GM18867 (cell line): ENCODE data around the gene MYO5B.

Source experiments
- ATAC-seq: cut with Tn5 transposase; IDR thresholded peaks from one replicate; pipeline ENCODE4 v1.9.1; 2021; ENCODE audit warnings: mild to moderate bottlenecking, moderate library complexity; ENCODE audit not compliant: unreplicated experiment

MYO5B gene

DNA sequence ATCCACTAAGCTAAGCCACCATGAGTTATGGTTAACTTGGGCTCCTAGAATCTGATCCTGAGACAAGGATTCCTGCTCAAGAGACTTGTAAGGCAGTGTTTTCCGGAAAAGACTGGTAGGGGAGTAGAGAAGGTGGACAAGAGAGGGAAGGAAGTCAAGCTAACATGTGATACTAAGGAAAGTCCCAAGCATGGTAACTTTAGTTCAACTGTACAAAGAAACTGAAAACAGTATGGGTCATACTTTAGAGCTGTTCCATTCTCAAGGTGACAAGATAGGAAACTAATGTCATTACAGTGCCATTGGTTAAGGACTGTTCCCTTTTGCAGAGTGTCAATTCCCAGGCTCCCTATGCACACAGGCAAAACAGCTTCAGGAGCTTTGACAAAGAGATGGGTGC, 5.8 kb downstream of the MYO5B start:
- ATAC-seq, result no peak

DNA sequence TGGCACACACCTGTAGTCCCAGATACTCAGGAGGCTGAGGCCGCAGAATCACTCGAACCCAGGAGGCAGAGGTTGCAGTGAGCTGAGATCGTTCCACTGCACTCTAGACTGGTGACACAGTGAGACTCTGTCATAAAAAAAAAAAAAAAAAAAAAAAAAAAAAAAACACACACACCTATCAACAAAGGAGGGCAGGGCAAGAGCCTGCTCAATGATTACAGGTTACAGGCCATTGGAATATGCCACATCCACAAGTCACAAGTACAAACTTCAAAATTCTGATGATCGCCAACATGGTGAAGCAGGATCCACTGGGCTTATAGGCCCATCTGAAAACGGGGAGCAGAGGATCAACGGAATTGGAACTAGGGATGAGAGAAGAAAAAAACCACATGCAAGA, 6.3 kb downstream of the MYO5B start:
- no peak for ATAC-seq

DNA sequence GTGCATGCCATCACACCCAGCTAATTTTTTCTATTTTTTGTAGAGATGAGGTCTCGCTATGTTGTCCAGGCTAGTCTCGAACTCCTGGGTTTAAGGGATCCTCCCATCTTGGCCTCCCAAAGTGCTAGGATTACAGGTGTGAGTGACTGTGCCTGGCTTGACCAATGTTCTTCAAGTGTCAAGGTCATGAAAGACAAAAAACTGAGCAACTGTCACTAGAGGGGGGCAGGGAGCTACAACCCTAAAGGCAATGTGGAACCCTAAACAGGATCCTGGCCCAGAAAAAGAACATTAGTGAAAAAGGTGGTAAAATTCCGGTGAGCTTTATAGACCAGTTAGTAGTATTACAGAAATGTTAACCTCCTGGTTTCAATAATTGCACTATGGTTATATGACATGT, 7.3 kb downstream of the MYO5B start:
- no peak for ATAC-seq

DNA sequence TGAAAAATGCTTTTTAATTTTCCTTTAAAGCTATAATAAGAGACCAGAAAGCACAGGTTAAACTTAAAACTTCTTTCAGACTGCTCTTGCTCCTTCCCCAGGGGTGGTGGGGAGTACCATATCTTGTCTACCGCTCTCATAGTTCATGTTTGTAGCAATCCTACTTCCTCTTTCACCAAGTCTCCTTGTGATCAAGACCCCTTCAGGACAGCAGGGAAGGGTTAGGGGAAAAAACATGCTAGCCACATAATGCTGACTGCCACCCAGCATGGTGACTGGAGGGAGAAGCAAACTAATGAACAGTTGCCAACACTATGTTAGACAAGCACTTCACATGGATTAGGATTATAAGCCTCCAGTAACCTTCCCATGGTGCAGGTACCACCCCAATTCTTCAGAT, 8.6 kb downstream of the MYO5B start:
- ATAC-seq, result no peak

DNA sequence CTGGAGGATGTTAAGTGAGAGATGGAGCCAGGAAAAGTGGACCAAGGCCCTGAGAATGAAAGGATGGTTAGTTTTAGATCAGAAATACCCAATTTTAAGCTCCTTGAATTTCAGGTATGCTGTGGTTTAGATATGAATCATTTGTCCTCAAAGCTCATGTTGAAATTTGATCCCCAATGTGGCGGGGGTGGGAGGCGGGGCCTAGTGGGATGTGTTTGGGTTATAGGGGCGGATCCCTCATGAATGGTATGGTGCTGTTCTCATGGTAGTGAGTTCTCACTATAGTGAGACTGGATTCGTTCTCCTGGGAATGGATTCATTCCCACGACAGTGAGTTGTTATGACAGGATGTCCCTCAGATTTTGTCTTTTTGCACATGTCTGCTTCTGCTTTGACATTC, 11.4 kb downstream of the MYO5B start:
- ATAC-seq, result no peak

DNA sequence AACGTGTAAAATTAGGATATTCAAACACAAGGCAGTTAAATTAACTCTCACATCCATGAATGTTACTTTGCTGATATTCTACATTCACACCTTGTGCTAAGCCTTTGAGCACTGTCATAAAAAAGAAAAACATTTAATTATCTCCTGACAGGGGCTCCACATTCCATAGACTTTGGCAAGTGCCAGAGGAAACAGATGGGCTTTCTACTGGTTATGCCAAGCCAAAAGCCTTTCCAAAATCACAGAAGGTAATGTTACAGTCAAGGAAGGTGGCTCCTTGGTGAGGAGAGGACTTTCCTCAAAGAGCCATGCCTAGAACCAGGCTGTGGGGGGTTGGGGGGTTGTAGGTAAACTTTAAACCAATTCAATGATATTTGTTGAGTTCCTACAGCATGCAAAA, 12.4 kb downstream of the MYO5B start:
- ATAC-seq, result no peak

DNA sequence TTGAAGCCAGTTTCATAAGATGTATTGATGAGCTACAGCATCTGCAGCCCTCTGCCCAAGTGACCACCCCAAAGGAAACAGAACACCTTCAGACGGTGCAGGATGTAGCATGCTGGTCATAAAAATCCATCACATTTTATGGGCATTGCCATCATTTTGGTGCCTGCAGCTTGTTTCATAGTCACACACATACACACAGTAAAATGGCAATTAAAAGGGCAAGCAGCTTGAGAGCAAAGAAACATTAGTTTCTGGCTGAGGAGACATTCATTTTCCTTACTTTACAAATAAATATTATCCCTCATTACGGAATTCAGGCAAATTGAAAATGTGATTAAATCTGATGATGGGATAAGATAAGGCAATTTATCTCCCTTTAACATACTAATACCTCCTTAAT, 13.4 kb downstream of the MYO5B start:
- ATAC-seq, result no peak

DNA sequence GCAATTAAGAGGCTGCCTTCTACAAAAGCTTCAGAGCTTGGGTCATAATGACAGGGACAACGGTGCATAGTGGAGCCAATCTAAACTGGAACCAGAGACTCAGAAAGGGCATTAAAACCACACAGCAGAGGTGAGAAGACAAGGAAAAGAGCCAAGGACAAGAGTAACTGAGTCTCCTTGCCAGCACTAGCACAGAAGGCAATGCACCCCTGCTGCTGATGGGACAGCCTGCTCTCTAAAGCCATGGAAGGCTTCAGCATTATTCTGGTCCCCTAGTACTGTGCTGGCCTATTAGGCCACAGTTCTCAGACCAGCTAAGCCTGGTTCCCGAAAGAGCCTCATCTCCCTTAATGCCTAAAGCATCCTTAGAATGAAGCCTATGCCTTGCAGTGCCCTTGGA, 15.5 kb downstream of the MYO5B start:
- ATAC-seq, result no peak

DNA sequence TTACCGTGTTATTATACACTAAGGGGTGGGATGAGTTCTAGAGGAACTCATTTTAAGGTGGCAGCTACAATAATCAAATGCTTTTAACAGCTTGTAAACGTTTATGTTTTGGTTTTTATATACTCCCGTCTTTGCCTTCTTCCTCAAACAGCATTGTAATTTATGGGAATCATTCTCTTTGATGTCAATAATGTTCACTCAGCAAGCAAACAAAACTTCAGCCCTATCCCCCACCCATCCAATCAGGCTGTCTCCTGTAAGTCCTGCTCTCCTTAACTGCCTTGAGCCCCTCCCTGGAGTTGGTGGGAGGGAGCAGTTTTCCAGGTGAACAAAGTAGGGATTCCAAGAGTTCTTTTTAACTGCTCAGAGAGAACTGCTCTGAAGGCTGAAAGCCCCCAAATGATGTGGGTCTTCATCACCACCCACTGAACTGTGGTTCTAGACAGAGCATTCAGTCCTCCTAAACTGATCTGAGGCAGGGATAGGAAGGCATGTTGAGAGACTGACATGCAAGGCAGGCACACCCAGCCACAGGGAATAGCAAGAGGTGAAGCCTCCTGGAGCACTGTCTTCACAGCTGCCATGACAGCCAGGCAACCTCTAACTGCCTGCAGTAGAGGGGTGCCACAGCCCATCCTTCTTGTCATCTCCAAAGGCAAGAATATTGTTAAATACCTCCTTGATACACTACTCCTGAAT, 17.5 kb downstream of the MYO5B start:
- ATAC-seq, result no peak

DNA sequence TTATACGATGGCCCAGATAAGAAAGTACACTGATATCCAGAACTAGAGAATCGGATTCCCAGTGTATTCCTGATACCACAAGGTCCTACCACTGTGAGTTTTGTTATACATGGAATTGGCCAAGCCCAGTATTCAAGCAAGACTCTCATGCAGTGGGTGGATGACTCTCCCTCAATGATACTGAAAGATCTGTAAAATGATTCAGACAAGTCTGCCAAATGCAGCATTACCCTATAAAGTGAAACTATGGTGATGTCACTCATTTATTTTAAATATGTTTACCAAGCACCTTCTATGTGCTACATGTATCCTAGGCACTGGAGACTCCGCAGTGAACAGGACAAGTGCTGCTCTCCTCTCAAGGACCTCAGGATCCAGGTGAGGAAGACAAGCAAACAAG, 22.6 kb downstream of the MYO5B start:
- ATAC-seq, result no peak

DNA sequence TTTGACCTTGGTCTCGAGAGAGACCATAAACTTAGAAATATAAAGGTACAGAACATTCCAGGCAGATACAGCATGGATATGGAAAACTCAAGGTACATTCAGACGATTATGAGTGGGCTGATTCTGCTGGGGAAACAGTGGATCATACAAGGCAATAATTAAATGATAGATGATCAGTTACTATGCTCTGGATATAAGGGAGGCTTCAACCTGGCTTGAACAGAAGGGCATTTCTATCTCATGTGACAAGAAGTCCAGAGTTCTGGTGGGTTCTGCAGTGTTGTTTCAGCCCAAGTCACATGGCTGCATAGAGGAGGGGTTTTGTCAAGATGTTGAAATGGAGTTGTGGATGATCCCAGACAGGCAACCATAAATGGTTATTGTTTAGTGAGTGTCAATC, 23.5 kb downstream of the MYO5B start:
- ATAC-seq, result no peak

DNA sequence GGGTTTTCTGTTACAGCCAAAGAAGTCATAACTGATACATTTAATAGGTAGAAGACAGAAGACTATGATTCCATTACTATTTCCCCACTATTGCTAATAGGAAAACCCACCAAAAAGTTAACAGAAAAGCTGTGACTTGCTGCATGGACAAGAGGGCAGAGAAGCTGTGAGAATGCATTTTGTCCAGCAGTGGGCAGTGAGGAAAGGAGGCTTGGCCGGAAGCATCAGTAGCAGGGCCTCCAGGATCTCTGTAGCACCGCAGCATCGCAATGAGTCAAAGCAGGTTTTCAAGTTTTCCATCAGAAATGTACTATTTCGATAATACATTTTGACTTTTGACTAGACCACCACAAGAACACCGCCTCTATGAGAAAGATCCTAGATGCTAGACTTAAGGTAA, 24.9 kb downstream of the MYO5B start:
- no peak for ATAC-seq

DNA sequence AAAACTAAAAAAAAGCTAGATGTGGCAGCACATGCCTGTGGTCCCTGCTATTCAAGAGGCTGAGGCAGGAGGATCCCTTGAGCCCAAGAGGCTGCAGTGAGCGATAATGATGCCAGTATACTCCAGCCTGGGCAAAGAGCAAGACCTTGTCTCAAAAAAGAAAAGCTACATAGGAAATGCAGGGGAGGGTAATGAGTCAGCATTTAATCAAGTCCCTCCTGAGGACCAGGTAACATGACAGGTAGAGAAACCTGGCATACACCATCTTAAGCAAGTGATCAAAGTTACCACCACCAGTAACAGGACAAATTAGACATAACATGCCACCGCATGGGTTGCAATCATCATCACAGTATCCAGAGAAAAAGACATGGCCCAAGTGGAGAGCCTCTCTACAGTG, 25.8 kb downstream of the MYO5B start:
- ATAC-seq, result no peak

DNA sequence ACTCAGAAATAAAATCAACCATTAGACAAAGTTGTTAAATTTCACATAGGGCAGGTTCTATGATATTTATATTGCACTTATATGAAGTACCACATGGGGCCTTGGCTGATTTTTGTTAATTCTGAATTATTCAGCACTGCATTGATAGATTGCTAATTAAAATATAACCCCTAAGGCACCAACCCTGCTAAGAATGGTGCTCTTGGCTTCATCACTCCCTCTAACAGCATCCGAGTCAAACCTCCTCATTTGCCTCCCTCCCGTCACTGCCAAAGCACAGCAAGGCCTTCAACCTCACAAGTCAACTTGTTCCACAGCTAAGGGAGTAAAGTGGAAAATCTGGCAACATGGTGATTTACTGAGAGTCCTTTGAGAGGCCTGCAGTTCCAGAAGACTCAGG, 27.0 kb downstream of the MYO5B start:
- no peak for ATAC-seq

DNA sequence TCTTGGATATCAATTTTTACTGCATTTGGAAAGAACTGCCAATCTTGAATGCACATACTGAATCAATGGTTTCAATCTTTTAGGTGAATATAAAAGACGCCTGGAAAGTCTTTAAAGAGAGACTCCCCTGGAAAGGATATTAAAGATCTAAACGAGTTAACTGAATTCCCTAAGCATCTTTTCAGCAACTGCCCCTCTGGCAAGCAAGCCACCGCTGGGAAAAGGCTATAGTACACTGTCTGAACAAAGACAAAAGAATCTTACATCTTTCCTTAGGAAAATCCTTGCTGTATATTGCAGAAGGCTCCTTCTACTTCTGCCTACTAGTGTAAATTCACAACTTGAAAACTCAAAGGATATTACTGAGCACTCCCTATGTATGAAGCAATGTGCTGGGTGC, 28.0 kb downstream of the MYO5B start:
- no peak for ATAC-seq

DNA sequence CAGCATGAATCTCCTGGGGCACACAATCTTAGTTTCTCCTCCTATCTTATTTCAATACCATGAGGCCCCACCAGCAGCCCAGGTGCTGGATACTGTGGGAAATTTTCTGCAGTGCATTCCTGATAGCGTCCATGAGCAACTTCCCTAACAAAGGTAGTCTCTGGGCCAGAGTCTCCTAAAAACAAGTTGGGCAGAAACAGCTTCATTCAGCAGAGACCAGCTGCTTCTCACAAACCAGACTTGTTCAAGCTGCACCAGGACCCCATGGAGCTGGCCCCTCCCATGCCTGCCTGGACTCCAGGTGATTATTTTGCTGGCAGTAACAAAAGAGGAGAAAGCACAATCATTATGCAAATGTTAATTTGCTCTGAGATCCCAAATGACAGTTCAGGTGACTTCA, 31.4 kb downstream of the MYO5B start:
- no peak for ATAC-seq

DNA sequence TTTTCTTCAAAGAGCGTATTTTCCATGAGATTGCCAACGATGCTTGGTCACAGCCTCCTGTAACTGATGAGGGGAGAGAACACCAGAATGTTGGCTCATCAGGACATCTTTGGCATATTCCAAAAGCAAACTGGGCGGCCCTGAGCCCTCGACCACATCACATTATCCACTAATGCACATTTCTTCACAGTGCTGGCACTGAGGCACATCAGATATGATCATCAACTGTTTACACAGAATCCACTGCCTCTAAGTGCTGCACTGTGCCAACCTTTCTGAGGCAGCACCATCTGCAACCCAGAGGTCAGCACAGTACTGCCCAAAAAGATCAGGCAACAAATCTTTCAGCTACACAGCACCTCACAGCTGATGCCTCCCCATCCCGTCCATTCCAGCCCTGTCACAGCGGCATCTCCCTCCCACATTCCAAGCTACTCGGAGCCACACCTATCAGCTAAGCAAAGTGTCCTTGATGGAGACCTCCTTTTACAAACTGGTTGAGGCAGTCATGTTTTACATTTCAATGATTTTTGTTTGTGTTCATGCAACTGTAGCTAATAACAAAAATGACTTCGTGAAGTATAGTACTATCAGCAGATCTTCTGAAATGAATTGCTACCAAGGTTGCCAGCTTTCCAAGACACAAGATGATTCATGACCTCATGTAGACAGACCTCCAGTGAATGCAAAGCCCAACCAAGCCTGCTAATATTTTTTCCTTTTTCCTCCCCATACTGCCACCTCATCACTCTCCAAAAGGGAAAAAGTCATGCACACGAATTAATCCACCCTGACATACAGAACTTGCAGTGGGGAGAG, 32.3 kb downstream of the MYO5B start:
- ATAC-seq, result no peak

DNA sequence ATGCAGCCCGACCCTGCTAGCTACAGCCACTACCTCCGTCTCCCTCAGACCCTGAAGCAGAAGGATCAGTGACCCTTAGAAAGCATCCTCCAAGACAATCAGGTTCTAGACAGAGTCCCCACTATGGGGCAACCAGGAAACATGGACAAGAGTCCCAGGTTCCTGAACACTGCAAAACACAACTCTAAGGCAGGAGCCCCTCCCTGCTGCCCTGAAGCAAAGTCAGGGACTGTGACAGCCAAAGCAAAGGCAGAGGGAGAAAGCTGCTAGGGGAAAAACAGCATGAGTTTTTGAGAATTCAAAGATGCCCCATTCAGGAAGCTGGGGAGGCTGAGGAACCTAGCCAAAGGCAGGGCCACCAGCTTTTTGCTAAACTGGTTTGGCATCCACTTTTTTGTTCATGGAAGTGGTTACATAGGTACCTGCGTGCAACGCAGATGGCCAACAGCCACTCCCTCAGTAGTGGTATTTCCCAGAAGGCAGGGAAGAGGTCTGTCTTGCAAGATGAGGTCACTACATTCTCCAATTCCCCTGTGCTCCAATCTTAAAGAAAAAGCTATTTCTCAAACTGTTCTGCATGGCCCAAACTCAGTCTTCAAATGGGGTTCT, 33.2 kb downstream of the MYO5B start:
- ATAC-seq, result no peak

DNA sequence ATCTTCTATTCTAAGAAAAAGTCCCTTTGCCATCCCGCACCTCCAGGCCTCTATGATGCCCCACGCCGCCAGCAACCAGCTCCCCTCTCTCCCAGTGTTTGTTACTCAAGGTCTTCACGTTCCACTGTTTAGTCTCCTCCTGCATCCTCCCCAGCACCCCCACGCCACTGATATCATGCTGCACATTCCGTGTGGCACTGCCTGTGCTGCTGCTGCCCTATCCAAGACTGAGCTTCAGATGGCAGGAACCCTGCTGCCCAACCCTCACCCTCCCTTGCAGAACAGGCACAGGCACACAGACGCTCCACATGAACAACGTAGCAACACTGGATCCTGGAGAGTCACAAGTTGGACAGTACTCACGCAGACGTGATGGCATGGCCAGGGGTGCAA, 35.3 kb downstream of the MYO5B start:
- ATAC-seq, result no peak

DNA sequence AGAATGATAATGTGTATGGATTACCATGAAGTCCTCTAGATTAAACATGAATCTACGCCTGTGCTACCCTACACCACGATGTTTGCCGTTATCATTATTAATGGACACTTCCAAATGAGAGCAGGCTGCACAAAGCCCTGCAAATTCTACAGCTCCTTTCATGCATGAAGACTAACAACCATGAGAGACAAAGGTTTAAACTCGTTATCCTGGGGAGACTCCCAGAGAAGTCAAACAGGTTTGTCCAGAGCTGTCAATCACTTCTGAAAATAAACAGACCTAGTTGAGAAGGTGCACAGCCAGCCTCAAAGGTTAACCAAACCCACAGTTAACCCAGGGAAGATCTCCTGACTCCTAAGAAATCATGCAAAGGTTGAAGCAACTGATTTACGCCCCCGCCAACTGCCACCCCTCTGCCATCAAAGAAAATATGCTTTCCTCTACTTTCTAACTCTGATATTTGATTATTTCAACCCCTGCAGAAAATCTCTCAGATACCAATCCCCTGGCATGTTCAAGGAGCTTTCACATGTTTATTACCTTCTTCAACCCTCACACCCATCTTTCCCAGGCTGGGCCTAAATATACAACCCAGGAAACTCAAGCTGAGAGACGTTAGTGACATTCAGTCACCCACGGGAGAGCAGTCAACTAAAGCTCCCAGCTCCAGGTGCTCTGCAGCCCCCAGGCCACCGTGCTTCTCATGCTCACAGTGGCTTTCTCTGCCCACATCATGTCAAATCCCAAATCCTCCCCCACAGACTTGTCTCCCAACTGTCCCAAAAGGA, 35.9 kb downstream of the MYO5B start:
- ATAC-seq, result no peak

DNA sequence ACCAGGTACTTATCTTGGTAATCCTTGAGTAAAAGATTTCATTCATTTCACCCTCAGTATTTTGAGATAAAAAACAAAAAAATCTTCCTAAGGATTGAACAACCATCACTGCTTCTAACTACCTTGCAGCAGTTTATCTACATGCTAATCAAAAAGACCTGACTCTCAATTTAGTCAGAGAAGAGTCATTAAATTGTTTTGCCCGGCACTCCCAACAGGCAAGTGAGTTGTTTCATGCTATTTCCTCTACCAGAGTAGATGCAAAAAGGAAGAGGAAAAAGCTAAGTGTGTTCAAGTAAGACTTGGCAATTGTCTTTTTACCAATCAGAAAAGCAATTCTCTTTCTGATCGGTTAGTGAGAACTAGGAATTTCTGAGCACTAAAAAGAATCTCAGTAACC, 39.5 kb downstream of the MYO5B start:
- no peak for ATAC-seq

DNA sequence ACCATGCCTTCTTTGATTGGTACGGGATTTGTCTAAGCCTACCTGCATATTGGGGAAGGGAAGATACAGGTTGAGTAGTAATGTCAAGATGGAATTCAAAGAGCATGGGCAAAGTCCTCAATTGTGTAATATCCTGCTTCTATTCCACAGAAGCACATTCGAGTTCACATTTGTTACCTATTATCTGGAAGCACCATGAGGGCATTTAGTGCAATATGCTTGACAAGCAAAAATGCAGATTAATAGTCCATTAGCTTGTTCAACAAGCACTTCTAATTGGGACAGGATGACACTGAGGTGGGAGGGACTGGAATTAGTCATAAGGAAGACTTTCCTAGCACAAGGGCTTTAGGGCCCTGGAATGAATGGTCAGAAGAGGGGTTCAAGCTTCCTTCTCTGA, 40.5 kb downstream of the MYO5B start:
- ATAC-seq, result no peak
